Naive thymus-derived CD4-positive, alpha-beta T cell (primary cell): Measurements from ENCODE around the gene SMG7. TPM values are rescaled to one million over a fixed set of nuclear protein-coding genes. Genes with fewer than 3 reads are reported as not detected.

Experiments used
- ATAC-seq: fragments of 150-1000 bp; cut with Tn5 transposase; 2 replicates; pipeline ENCODE4 v1.10.0; 2021; ENCODE audit warnings: mild to moderate bottlenecking, moderate library complexity
- CTCF ChIA-PET: fragments of 350-600 bp; sonication (Branson Sonifier 250); formaldehyde crosslinking; loops from one replicate; lab custom pipeline; 2021; ENCODE audit warnings: antibody characterized with exemption; lab: Charles Lee
- POLR2A ChIA-PET: fragments of 350-600 bp; sonication (Branson Sonifier 250); formaldehyde crosslinking; loops from one replicate; lab custom pipeline; 2021; ENCODE audit warnings: antibody characterized with exemption, inconsistent platforms; lab: Charles Lee
- DNase-seq, 9 donors: peaks; one replicate each; pipeline versions ENCODE4 v3.0.0 to v3.0.0-alpha.2; 2020 to 2022; ENCODE audit warnings: mixed read lengths in 1 of 9
- H3K27ac ChIP-seq: one replicate; pipeline ENCODE4 v1.7.0; 2013; ENCODE audit warnings: mild to moderate bottlenecking, low read depth, low read length, moderate library complexity
- H3K27me3 ChIP-seq, 2 donors: one replicate each; pipeline ENCODE4 v1.7.0; 2013; ENCODE audit warnings: low read length in 2 of 2, mild to moderate bottlenecking in 2 of 2, moderate library complexity in 2 of 2; ENCODE audit not compliant: control insufficient read depth in 2 of 2, insufficient read depth in 2 of 2
- H3K36me3 ChIP-seq, 3 experiments: 1 replicate in 2 of 3; 2 replicates in 1 of 3; pipeline ENCODE4 v1.7.0; 2013; ENCODE audit warnings: low read length in 3 of 3, mild to moderate bottlenecking in 3 of 3, moderate library complexity in 1 of 3; ENCODE audit not compliant: insufficient read depth in 3 of 3, control insufficient read depth in 2 of 3
- H3K4me1 ChIP-seq, 2 donors: one replicate each; pipeline ENCODE4 v1.7.0; 2013; ENCODE audit warnings: low read length in 2 of 2, mild to moderate bottlenecking in 2 of 2, moderate library complexity in 1 of 2; ENCODE audit not compliant: control insufficient read depth in 2 of 2, insufficient read depth in 2 of 2
- H3K4me3 ChIP-seq: 2 replicates; pipeline ENCODE4 v1.7.0; 2013; ENCODE audit warnings: mild to moderate bottlenecking, low read length
- H3K9me3 ChIP-seq, 3 experiments: 1 replicate in 2 of 3; 2 replicates in 1 of 3; pipeline ENCODE4 v1.7.0; 2013; ENCODE audit warnings: low read length in 3 of 3; ENCODE audit not compliant: control insufficient read depth in 2 of 3
- H3K27ac Mint-ChIP-seq, 9 donors: one replicate each; pipeline ENCODE4 v1.8.0; 2020 to 2022; ENCODE audit warnings: mixed read lengths in 9 of 9, mild to moderate bottlenecking in 8 of 9, moderate library complexity in 5 of 9, inconsistent platforms in 2 of 9
- H3K27me3 Mint-ChIP-seq, 5 donors: one replicate each; pipeline ENCODE4 v1.8.0; 2021 to 2022; ENCODE audit warnings: mixed read lengths in 5 of 5, mild to moderate bottlenecking in 1 of 5
- H3K36me3 Mint-ChIP-seq, 5 donors: one replicate each; pipeline ENCODE4 v1.8.0; 2020 to 2022; ENCODE audit warnings: mixed read lengths in 5 of 5, mild to moderate bottlenecking in 3 of 5, inconsistent platforms in 1 of 5
- H3K4me1 Mint-ChIP-seq, 7 donors: one replicate each; pipeline ENCODE4 v1.8.0; 2020 to 2022; ENCODE audit warnings: mixed read lengths in 7 of 7, mild to moderate bottlenecking in 3 of 7, inconsistent platforms in 1 of 7
- H3K4me3 Mint-ChIP-seq, 10 donors: one replicate each; pipeline ENCODE4 v1.8.0; 2020 to 2022; ENCODE audit warnings: mild to moderate bottlenecking in 10 of 10, mixed read lengths in 10 of 10, moderate library complexity in 6 of 10, inconsistent platforms in 2 of 10
- H3K9me3 Mint-ChIP-seq, 11 donors: one replicate each; pipeline ENCODE4 v1.8.0; 2020 to 2022; ENCODE audit warnings: mixed read lengths in 11 of 11, mild to moderate bottlenecking in 4 of 11, inconsistent platforms in 1 of 11, moderate library complexity in 1 of 11
- intact Hi-C, 2 donors: fragments of 100-400 bp; cut with micrococcal nuclease; formaldehyde crosslinking; loops; one replicate each; pipeline ENCODE4 v1.15.1; 2023
- polyA plus RNA-seq, 2 donors: library from polyadenylated mRNA; unstranded; fragments of 300-500 nt; fragmentation: Illumina TruSeq; gene quantifications; one replicate each; pipeline ENCODE4 v1.2.3, GENCODE V29; 2021
- total RNA-seq, 6 experiments: library from RNA in 5 of 6; stranded (reverse) in 5 of 6; gene quantifications; 1 replicate in 5 of 6; 2 replicates in 1 of 6; pipeline ENCODE4 v1.2.3 and lab custom pipeline; 2021 to 2026

The SMG7 gene
- total and polyA plus RNA-seq, 7 experiments from 2014 or later, result 24.7 to 87.7 (median 53.1) TPM

DNA sequence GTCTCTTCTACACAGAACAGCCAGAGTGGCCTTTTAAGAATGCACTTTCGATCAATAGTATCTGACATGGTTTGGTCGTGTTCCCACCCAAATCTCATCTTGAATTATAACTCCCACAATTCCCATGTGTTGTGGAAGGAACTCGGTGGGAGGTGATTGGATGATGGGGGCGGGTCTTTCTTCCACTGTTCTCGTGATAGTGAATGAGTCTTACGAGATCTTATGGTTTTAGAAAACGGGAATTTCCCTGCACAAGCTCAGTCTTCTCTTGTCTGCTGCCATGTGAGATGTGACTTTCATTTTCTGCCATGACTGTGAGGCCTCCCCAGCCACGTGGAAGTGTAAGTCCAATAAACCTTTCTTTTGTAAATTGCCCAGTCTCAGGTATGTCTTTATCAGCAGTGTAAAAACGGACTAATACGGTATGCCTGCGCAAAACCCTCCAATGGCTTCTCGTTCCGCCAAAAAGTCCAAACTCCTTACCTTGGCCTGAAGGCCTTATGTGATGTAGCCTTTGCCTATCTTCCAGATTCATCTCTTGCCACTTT, 23.0 kb upstream of the SMG7 start:
- intact Hi-C loops, result no loop called here
- ChIA-PET POLR2A (no interaction called here), CTCF (no interaction called here)
- H3K36me3 ChIP-seq, result no peaks in the 10 kb centered on the region
- H3K9me3 Mint-ChIP-seq, result no peaks in the 10 kb centered on the region
- no peak for ATAC-seq
- H3K27ac ChIP-seq, result no peak overlapping the region
- peaks cover 0 to 18% (median 5%) of the 10 kb centered on the region in 5 donors for H3K27me3 Mint-ChIP-seq
- no peaks in the 10 kb centered on the region for H3K4me1 ChIP-seq
- peak overlapping the region in 1 of 9 donors; percentile 79 for H3K27ac Mint-ChIP-seq
- H3K4me3 Mint-ChIP-seq, result no peak overlapping the region
- H3K4me3 ChIP-seq, result no peak overlapping the region
- no peaks in the 10 kb centered on the region for H3K36me3 Mint-ChIP-seq
- H3K4me1 Mint-ChIP-seq, result no peaks in the 10 kb centered on the region
- no peak for DNase-seq
- peaks cover 0 to 4% of the 10 kb centered on the region in 2 donors for H3K27me3 ChIP-seq
- H3K9me3 ChIP-seq, result no peaks in the 10 kb centered on the region

DNA sequence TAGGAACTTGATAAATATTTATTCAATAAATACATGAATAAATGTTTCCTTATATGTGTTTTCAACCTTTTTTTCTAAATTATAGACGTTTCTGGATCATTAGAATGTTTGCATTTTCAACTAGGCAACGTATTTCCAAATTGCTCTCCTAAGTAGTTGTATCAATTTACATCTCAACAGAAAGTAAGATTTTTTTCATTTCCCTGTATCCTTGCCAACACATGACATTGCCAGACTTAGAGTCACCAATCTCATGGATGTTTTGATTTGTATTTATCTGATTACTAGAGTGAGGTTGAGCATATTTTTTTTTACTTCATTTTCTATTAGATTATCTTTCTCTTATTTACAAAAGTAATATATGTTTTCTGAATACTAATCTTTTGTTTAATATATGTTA, 22.2 kb upstream of the SMG7 start:
- H3K4me3 ChIP-seq, result no peak overlapping the region
- intact Hi-C loops, result no loop called here
- DNase-seq (no peak), ATAC-seq (no peak)
- H3K4me1 Mint-ChIP-seq, result no peaks in the 10 kb centered on the region
- H3K27ac Mint-ChIP-seq, result no peak overlapping the region
- no peaks in the 10 kb centered on the region for H3K36me3 Mint-ChIP-seq
- peaks cover 5 to 26% (median 7%) of the 10 kb centered on the region in 5 donors for H3K27me3 Mint-ChIP-seq
- no peaks in the 10 kb centered on the region for H3K9me3 Mint-ChIP-seq
- ChIA-PET CTCF (no interaction called here), POLR2A (no interaction called here)
- H3K27ac ChIP-seq, result no peak overlapping the region
- H3K4me3 Mint-ChIP-seq, result no peak overlapping the region
- no peaks in the 10 kb centered on the region for H3K4me1 ChIP-seq
- H3K27me3 ChIP-seq, result peaks cover 0 to 4% of the 10 kb centered on the region in 2 donors
- no peaks in the 10 kb centered on the region for H3K9me3 ChIP-seq
- H3K36me3 ChIP-seq, result no peaks in the 10 kb centered on the region

DNA sequence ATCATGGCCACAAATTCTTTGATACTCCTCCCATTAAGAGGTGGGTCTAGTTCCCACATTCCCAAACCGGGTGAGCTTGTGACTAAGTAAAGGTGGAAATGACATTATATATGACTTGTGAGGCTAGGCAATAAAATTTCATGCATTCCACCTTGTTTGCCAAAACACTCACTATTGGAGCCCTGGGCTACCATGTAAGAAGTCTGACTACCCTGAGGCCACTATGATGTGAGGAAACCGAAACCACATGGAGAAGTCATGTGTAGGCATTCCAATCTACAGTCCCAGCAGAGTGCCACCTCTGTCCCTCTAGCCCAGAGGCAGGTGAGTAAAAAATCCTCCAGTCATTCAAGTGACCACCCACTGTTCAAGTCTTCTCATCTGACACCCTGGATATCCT, 17.9 kb upstream of the SMG7 start:
- Mint-ChIP-seq H3K27ac (no peak overlapping the region), H3K27me3 (peaks cover 13 to 49% (median 29%) of the 10 kb centered on the region in 5 donors), H3K9me3 (no peaks in the 10 kb centered on the region), H3K36me3 (no peaks in the 10 kb centered on the region), H3K4me3 (no peak overlapping the region), H3K4me1 (no peaks in the 10 kb centered on the region)
- CTCF ChIA-PET, result no interaction called here
- peaks cover 0 to 4% of the 10 kb centered on the region in 2 donors for H3K27me3 ChIP-seq
- H3K9me3 ChIP-seq, result no peaks in the 10 kb centered on the region
- H3K36me3 ChIP-seq, result no peaks in the 10 kb centered on the region
- POLR2A ChIA-PET, result no interaction called here
- H3K4me3 ChIP-seq, result no peak overlapping the region
- intact Hi-C loops, result no loop called here
- H3K27ac ChIP-seq, result no peak overlapping the region
- no peaks in the 10 kb centered on the region for H3K4me1 ChIP-seq
- ATAC-seq (no peak), DNase-seq (no peak)

DNA sequence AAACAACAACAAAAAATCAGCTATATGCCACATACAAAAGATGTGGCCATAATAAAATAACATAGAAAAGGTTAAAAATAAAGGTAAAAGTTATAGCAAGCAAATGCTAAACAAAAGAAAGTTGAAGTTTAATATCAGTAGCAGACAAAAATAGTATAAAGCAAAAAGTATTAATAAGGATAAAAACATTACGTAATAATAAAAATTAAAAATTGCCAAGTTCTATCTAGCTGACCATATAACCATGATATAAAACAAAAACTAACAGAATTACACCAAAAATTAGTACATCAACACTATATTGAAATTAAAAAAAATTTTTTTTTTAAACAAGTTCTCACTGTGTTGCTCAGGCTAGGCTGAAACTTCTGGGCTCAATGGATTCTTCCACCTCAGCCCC, 15.5 kb upstream of the SMG7 start:
- Mint-ChIP-seq H3K4me1 (peaks cover 0 to 3% (median 0%) of the 10 kb centered on the region in 7 donors), H3K9me3 (no peaks in the 10 kb centered on the region), H3K36me3 (no peaks in the 10 kb centered on the region), H3K4me3 (no peak overlapping the region), H3K27me3 (peaks cover 18 to 60% (median 37%) of the 10 kb centered on the region in 5 donors), H3K27ac (no peak overlapping the region)
- H3K9me3 ChIP-seq, result no peaks in the 10 kb centered on the region
- no peak overlapping the region for H3K27ac ChIP-seq
- peaks cover 0 to 4% of the 10 kb centered on the region in 2 donors for H3K27me3 ChIP-seq
- intact Hi-C loops, result no loop called here
- H3K4me3 ChIP-seq, result no peak overlapping the region
- no peaks in the 10 kb centered on the region for H3K4me1 ChIP-seq
- POLR2A ChIA-PET, result no interaction called here
- CTCF ChIA-PET, result interaction anchor here (0.7 kb wide), 1 partner anchor 107 kb away, joined by 3 read pairs; no protein-coding TSS in a partner anchor
- DNase-seq (no peak), ATAC-seq (no peak)
- no peaks in the 10 kb centered on the region for H3K36me3 ChIP-seq

DNA sequence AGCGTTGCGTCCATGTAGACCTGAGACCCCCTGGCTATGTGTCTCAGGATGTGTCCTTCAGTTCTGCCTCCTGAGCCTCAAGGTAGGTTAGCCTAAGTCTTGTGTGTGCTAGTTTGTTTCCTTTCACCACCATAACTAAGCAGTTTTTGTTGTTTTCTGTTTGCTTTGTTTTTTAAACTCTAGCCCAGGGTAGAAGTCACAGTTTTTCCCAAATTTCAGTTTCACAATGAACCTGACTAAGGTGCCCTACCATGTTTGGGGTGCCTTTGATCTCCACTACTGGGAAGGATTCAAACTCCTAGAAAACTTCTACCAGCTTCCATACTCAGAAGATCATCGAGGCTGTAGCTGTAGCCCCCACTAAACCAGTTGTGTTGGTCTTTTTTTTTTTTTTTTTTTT, 14.8 kb upstream of the SMG7 start:
- no peaks in the 10 kb centered on the region for H3K36me3 ChIP-seq
- H3K27ac ChIP-seq, result no peak overlapping the region
- ChIA-PET POLR2A (no interaction called here), CTCF (no interaction called here)
- H3K4me3 Mint-ChIP-seq, result no peak overlapping the region
- H3K4me1 ChIP-seq, result no peaks in the 10 kb centered on the region
- H3K9me3 Mint-ChIP-seq, result no peaks in the 10 kb centered on the region
- no peak for ATAC-seq
- H3K4me1 Mint-ChIP-seq, result peaks cover 0 to 6% (median 0%) of the 10 kb centered on the region in 7 donors
- intact Hi-C loops, result no loop called here
- peaks cover 24 to 64% (median 40%) of the 10 kb centered on the region in 5 donors for H3K27me3 Mint-ChIP-seq
- H3K27me3 ChIP-seq, result peaks cover 0 to 4% of the 10 kb centered on the region in 2 donors
- no peaks in the 10 kb centered on the region for H3K36me3 Mint-ChIP-seq
- H3K4me3 ChIP-seq, result no peak overlapping the region
- no peak overlapping the region for H3K27ac Mint-ChIP-seq
- DNase-seq, result no peak
- no peaks in the 10 kb centered on the region for H3K9me3 ChIP-seq

DNA sequence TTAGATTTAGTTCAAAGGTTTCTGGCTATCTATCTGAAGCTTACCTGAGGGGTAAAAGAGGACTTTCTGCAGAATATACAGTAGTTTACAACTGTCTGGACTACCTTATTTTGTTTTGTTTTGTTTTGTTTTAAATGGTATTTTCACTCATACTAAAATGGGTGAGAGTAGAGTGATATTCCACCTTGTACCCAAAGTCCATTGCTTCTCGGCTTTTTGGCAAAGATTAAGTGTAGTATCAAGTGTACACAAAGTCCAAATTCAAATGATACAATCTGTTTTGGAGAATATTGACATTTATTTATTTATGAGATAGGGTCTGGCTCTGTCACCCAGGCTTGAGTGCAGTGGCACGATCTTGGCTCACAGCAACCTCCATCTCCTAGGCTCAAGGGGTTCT, 11.7 kb upstream of the SMG7 start:
- Histone ChIP-seq H3K36me3 (no peaks in the 10 kb centered on the region), H3K4me3 (no peak overlapping the region), H3K4me1 (no peaks in the 10 kb centered on the region), H3K27ac (no peak overlapping the region), H3K27me3 (peaks cover 0 to 4% of the 10 kb centered on the region in 2 donors), H3K9me3 (no peaks in the 10 kb centered on the region)
- Mint-ChIP-seq H3K27ac (no peak overlapping the region), H3K4me1 (peaks cover 0 to 8% (median 0%) of the 10 kb centered on the region in 7 donors), H3K27me3 (peaks cover 23 to 70% (median 34%) of the 10 kb centered on the region in 5 donors), H3K4me3 (no peak overlapping the region), H3K36me3 (no peaks in the 10 kb centered on the region), H3K9me3 (peaks cover 0 to 2% (median 0%) of the 10 kb centered on the region in 11 donors)
- POLR2A ChIA-PET, result no interaction called here
- intact Hi-C loops, result no loop called here
- CTCF ChIA-PET, result interaction anchor here (0.6 kb wide), 1 partner anchor 224 kb away, joined by 4 read pairs; no protein-coding TSS in a partner anchor
- ATAC-seq (no peak), DNase-seq (no peak)

DNA sequence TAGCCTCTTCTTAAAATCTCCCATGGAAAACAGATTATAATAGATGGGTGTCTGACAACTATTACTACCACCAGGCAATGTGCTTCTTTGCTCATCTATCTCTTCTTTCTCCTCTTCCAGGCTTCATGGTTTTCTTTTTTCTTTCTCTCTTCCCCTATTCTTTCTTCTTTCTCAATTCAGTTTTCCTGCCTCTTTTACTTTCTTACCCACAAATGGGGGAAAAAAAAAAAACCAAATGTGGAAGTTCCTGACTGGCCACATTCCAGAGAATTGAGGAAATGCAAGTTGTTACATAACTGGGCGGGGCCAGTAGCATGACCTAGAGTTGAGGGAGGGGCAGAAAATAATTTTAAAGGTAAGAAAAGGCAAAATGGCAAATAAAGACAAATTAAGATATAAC, 10.9 kb upstream of the SMG7 start:
- H3K27me3 Mint-ChIP-seq, result peaks cover 19 to 67% (median 34%) of the 10 kb centered on the region in 5 donors
- CTCF ChIA-PET, result no interaction called here

More for the DNA sequence above, 10.9 kb upstream of the SMG7 start:
- no peaks in the 10 kb centered on the region for H3K4me1 ChIP-seq
- no peaks in the 10 kb centered on the region for H3K36me3 ChIP-seq
- POLR2A ChIA-PET, result no interaction called here
- Mint-ChIP-seq H3K27ac (no peak overlapping the region), H3K4me3 (no peak overlapping the region), H3K36me3 (no peaks in the 10 kb centered on the region), H3K9me3 (peaks cover 0 to 2% (median 0%) of the 10 kb centered on the region in 11 donors), H3K4me1 (peaks cover 0 to 9% (median 0%) of the 10 kb centered on the region in 7 donors)
- H3K27me3 ChIP-seq, result peaks cover 0 to 4% of the 10 kb centered on the region in 2 donors
- no peak overlapping the region for H3K4me3 ChIP-seq
- DNase-seq (no peak), ATAC-seq (peak; percentile 36)
- H3K9me3 ChIP-seq, result no peaks in the 10 kb centered on the region
- H3K27ac ChIP-seq, result no peak overlapping the region
- intact Hi-C loops, result no loop called here
